GM12801 (cell line): ENCODE results near the gene CRB1.

ENCODE experiments used
- TF ChIP-seq, protein P1 (sequence below): IDR thresholded peaks from one replicate; pipeline ENCODE4 v1.5.1; 2011; ENCODE audit warnings: control low read depth; ENCODE audit not compliant: insufficient read length; ENCODE audit errors: extremely low read depth

CRB1 gene

DNA sequence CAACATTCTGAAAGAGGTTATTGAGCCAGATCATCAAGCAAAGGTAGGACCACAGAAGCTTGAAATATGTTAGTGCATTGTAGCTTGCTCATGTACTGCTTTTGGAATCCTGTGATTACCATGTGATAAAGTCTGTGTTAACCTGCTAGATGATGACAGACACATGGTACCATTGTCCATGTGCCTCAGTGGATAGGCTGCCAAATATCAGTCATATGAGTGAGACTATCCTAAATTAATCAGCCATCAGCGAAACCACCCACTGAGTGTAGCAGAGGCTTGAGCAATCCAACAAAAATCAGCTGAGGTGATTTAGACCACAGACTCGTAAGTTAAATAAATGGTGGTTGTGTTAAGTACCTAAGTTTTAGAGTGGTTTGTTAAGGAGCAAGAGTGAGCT lies 32.7 kb upstream of the CRB1 start:
- TF ChIP-seq, protein P1, sequence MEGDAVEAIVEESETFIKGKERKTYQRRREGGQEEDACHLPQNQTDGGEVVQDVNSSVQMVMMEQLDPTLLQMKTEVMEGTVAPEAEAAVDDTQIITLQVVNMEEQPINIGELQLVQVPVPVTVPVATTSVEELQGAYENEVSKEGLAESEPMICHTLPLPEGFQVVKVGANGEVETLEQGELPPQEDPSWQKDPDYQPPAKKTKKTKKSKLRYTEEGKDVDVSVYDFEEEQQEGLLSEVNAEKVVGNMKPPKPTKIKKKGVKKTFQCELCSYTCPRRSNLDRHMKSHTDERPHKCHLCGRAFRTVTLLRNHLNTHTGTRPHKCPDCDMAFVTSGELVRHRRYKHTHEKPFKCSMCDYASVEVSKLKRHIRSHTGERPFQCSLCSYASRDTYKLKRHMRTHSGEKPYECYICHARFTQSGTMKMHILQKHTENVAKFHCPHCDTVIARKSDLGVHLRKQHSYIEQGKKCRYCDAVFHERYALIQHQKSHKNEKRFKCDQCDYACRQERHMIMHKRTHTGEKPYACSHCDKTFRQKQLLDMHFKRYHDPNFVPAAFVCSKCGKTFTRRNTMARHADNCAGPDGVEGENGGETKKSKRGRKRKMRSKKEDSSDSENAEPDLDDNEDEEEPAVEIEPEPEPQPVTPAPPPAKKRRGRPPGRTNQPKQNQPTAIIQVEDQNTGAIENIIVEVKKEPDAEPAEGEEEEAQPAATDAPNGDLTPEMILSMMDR, result no peak

GRCh38 chr1:197247465-197247864 lies 20.6 kb upstream of the CRB1 start:
- TF ChIP-seq, protein P1, result no peak

DNA sequence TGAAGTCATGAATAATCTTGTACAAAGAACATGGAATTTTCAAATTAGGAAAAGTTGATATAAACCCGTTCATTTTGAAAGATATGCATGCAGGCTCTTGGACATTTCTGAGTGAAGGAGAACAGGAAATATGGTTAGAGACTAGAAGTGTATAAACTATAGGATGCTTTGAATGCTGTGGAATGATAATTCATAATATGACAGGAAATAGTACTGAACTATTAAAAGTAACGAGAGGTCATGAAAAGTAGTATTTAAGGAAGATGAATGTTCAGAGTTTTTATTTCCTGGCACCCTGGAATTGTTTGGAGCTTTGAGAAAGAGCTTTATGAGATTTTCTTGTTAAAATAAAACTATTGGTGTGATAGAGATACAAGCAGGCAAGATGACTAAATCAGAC lies 18.7 kb upstream of the CRB1 start:
- TF ChIP-seq, protein P1, result no peak

- TF ChIP-seq, protein P1, result no peak
These were observed 17.4 kb upstream of the CRB1 start for GRCh38 chr1:197250616-197251015.

DNA sequence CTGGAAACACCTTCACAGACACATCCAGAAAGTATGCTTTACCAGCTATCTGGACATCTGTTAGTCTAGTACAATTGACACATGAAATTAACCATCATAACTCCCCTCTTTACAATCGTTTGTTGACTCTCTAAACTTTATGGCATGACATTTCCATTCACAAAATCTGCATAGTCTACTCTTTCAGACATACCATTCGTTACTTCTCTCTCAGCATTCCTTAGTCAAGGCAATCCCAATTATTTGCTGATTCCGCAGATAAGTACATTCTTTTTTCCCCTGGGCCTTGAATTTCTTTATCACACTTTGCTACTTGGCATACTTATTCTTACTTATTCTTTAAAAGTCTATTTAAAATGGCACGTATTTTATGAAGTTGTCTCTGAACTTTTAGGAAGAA lies 15.1 kb upstream of the CRB1 start:
- TF ChIP-seq, protein P1, result no peak

GRCh38 chr1:197254866-197255265 lies 13.2 kb upstream of the CRB1 start:
- TF ChIP-seq, protein P1, result no peak

DNA sequence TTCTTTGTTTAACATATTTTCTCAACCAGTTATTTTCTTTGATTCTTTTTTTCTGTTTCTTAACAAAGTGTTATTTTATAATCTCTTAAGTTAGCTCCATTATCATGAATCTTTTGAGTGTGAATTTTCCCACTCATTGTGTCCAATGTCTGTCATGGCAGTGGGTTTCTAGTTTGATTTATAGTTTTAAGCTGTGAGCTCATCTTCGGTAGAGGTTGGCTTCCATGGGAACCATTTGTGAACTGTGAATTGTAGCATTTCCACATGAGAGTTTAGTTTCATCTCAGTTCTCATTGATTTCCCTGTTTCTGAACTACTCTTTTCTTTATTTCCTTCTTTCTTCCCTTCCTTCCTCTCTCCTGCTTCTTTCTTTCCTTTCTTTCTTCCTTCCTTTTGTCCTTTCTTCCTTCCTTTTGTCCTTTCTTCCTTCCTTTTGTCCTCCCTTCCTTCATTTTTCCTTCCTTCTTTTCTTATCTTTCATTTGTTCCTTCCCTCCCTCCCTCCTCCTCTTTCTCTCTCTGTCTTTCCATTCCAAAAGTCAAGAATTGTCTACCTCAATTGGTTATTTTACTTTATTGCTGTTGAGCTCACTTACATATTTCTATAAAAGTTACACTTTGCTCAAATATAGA lies 3.0 kb upstream of the CRB1 start:
- TF ChIP-seq, protein P1, result no peak

GRCh38 chr1:197269053-197269452 lies 1.0 kb downstream of the CRB1 start:
- TF ChIP-seq, protein P1, result no peak
